Airway epithelial cell (primary cell): ENCODE measurements around the gene VTN. TPM values are rescaled to one million over a fixed set of nuclear protein-coding genes. Genes with fewer than 3 reads are reported as not detected.

Experiments
- total RNA-seq: library from RNA; depleted of rRNA; stranded (reverse); fragments of >200 nt; gene quantifications from 2 replicates; pipeline ENCODE4 v1.2.3, GENCODE V29; 2015

VTN gene, protein sequence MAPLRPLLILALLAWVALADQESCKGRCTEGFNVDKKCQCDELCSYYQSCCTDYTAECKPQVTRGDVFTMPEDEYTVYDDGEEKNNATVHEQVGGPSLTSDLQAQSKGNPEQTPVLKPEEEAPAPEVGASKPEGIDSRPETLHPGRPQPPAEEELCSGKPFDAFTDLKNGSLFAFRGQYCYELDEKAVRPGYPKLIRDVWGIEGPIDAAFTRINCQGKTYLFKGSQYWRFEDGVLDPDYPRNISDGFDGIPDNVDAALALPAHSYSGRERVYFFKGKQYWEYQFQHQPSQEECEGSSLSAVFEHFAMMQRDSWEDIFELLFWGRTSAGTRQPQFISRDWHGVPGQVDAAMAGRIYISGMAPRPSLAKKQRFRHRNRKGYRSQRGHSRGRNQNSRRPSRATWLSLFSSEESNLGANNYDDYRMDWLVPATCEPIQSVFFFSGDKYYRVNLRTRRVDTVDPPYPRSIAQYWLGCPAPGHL
- total RNA-seq: not detected in 2 replicates

DNA sequence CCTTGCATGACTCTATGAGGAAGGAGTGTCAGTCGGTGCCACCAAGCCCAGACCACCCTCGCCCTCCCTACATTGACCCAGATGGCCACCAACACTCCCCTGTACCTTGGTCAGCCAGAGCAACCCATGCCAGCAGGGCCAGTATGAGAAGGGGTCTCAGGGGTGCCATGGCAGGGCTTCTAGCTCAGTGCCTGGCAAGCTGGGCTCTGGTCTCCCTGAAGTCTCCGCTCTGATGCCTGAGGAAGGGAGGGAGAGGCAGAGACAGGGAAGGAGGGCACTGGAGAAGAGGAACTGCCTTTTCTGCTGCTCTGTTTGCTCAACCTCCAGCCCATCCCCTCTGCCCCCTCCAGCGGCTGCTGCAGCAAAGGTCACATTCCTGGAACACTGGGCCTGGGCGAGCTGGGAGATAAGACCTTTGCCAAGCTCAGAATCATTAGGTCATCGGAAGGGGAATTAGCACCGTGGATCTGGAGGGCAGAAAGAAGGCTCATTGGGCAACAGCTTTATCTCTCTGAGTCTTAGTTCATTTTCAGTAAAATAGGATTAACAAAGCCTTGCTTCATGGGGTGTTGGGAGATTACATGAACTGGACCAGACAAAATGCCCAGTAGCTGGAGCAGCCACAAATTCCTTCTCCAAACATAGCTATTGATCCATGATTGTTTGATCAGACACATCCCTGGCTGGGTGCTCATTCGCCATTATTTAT, at the start of gene VTN:
Gene VTN, minus strand, starts transcription at position 273 of the 709 bp plus-strand sequence. Its CDS starts 104 bp downstream, at position 169.

DNA sequence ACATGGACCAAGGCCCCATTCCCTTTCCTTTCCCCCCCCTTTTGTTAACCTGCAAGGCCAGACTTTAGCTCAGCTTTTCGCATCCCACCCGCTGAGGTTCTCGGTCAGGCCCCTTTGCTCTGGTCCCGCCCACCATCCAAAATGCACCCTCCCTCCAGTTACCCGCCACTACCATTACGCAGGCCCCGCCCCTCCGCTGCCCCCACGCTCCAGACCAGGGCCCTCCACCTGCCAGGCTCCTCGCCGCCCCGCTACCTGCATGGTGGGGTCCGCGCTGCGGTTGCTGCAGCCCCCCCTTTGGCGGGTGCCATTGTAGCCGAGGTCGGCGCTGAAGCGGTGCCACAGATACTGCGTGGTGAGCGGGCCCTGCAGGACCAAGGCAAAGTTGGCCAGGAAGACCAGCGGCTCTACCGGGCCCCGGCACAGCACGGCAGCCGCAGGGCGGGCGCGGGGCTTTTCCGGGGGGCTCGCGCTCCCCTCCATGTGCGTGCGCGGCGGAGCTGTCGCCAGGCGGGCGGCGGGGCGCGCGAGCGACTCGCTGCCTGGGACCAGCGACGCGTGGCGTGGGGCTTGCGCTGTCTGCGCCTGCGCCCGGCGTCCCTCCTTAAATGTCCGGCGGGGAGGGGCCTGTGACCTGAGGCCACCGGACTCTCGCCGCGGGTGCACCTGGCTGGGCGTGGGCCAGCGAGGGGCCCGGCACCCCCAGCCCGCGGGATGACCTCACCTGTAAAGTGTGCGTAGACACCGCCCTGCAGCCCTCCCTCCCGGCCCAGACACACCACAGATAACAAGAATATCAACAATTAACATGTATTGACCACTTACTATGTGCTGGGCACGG, 35.7 kb upstream of the VTN start, which contains the start of gene SLC46A1:
Gene SLC46A1, minus strand, starts transcription at position 581 of the 841 bp plus-strand sequence. Its CDS starts 98 bp downstream, at position 483.

DNA sequence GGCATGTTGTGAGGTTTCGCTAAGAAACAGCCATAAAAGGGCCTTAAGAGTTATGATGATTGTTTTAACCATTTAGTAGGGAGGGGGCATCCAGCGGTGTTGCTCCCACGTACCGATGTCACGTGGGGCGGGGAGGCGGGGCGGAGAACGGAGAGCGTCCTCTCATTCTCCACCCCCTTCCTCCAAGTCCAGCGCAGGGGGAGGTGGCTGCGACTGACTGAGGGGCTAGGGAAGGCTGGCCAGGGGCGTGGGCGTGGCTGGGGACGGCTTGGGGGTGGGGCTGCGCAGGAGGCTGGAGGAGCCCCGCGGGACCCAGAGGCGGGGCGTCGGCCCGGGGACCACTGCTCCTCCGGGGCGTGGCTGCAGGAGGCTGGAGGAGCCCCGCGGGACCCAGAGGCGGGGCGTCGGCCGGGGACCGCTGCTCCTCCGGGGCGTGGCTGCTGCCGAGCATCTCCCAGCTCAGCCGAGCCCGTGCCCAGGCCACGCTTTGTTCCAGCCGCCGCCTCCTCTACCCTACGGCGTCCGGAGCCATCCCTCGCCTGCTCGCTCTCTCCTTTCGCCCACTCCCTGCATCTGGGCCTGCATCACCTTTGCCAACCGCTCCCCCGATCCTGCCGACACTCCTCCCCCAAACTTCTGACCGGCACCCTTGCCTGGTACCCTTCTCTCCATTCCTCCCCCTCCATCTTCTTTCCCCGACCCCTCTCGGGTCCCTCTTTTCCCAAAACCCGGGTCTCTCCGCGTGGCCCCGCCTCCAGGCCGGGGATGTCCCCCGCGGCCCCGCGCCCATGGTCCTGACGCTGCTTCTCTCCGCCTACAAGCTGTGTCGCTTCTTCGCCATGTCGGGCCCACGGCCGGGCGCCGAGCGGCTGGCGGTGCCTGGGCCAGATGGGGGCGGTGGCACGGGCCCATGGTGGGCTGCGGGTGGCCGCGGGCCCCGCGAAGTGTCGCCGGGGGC, 1.4 kb upstream of the VTN start, which contains the start of gene SARM1:
Gene SARM1, plus strand, starts transcription at position 450 of the 958 bp plus-strand sequence. Its CDS starts 339 bp downstream, at position 789.

DNA sequence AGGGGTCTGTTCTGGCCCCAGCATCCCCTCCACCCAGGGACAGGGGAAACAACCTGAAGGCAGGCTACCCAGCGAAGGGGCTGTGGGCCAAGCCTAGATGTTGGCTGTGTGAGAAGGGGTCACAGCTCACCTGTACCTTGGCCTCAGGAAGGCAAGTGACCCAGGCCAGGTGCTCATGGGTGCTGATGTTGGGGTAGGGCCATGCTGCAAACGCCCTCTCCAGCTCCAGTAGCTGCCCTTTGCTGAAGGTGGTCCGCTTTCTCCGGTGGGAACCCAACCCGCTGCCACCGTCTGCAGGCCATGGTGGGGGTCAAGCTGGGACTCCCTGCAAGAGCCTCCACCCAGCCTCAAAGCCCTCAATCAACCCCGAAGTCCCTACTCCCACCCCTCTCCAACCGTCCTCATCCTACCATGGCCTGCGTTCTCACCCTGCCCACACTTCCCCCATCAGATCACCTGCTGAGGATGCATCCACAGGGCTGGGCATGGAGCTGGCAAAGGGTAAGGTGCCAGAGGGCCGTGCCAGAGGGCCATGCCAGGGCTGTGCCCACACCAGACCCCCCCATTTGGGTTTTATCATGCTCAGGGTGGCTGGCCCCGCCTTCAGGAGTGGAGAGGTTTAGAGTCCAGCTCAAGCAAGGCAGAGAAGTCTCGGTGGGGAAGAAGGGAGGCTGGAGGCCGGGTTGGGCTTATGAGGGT, 5.3 kb downstream of the VTN start, which contains the start of gene SEBOX:
Gene SEBOX, minus strand, starts transcription at position 535 of the 699 bp plus-strand sequence. Its CDS starts 48 bp downstream, at position 487.

DNA sequence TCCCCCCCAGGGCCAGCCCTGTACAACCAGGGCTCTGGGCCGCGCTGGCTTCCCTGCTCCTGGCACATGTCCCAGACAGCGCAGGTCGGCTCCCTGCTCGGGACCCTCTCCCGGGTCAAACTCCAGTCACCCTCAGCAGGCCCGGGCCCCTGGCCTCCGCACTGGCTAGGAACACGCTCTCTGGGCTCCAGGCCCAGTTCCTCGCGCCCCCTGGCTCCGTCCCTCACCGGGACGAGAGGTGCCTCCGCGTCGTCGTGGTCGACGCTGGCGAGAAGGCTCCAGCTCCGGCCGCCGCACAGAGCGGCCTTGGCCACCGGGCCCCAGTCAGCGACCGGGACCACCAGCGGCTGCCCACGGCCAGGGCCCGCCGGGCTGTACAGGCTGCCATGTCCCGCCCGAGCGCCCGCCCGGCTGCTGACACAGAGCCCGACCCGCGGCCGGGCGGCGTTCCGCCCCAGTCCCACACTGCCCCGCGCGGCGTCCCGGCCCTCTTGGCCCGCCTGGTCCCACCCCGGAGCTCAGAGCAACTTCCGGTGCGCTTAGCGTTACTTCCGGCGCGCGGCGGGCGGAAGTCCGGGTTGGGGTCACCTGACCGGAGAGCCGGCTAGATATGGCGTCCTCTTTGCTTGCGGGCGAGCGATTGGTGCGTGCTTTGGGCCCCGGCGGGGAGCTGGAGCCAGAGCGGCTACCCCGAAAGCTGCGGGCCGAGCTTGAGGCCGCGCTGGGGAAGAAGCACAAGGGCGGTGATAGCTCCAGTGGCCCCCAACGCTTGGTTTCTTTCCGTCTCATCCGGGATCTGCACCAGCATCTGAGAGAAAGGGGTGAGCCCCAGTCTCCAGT, 12.8 kb downstream of the VTN start, which contains the start of gene POLDIP2:
Gene POLDIP2, minus strand, starts transcription at position 467 of the 840 bp plus-strand sequence. Its CDS starts 79 bp downstream, at position 388.

DNA sequence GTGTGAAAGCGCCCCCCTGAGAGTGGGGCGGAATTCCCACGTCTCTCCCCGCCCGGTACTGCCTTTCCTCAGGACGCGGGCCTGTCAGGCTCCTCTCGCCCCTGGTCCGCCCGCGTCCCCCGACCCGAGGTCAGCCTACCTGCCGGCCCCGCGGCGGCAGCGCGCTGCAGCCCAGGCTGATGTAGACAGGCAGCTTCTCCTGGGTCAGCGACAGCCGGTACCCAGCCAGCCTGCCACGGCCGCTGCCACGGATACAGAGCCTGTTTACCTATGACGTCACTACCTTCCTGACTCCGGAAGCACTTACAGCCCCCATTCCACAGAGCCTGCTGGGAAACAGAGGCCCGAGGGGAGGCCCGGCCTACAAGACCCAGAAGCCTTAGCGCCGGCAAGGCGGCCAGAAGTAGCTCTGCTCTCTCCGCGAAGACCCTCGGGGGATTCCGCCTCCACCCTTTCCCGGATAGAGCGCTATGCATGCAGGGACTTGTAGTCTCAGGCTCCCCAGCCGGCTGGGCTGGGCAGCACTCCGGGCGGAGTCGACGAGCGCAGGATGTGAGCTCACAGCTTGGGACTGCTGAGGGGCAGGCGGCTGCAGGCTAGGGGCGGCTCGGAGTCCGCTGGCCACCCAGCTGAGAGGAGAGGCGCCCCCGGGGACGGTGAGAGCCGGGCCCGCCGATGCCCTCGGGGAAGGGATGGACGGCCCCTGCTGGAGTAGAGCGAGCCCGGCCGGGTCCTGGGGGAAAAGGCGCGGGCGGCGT, 34.7 kb downstream of the VTN start, which contains the start of the genes IFT20 and TNFAIP1:
Gene IFT20, minus strand, starts transcription at position 272 of the 758 bp plus-strand sequence. CDS start 3,487 bp downstream, outside the sequence.
Gene TNFAIP1, plus strand, starts transcription at position 561 of the 758 bp plus-strand sequence. CDS start 3,761 bp downstream, outside the sequence.

DNA sequence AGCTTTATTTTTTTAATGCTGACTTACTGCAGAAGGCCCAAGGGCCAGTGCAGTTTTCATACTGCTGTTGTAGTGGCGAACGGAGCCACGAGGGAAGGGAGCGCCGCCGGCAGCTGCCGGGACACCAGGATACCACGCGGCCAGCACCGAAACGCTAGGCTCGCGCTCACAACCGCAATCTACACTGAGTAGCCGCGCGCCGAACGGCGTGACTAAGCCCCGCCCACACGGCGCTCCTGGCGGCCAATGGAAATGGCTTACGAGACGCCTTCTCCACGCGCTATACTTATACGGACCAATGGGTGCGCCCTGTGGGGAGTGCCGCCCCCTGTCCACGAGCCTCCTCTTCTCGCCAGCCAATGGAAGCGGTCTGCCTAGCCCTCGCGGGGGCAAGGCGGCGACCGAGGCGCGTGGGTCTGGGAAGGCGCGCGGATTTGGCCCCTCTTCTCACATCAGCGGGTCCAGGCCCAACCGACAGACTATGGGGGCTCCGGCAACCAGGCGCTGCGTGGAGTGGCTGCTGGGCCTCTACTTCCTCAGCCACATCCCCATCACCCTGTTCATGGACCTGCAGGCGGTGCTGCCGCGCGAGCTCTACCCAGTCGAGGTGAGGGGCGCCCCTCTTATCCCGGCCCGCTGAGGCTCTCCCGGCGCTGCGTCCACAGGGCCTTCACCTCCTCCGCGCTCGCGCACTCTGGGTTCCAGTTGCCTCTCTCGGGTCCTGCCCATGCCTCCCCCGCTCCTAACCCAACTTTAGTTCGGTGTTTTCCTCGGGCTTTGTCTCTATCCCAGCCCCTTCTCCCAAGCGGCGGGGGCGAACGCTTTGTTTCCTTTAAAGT, 51.1 kb downstream of the VTN start, which contains the start of gene TMEM97:
Gene TMEM97, plus strand, starts transcription at position 442 of the 839 bp plus-strand sequence. Its CDS starts 40 bp downstream, at position 482.

Other genes with a start within 250 kb of the VTN start
- gene TMEM97, start 51.1 kb downstream of the VTN start, total RNA-seq: 17.2 and 22.9 TPM in 2 replicates
- gene IFT20, start 34.8 kb downstream of the VTN start, total RNA-seq: 17.8 and 29.9 TPM in 2 replicates
- gene TNFAIP1, start 34.5 kb downstream of the VTN start, total RNA-seq: 34.6 and 49.8 TPM in 2 replicates
- gene POLDIP2, start 12.8 kb downstream of the VTN start, total RNA-seq: 89.2 and 96.0 TPM in 2 replicates
- not detected in 2 replicates for gene SEBOX, start 5.1 kb downstream of the VTN start, total RNA-seq
- gene SARM1, start 1.4 kb upstream of the VTN start, total RNA-seq: 0.14 and 0.21 TPM in 2 replicates
- gene SLC46A1, start 35.9 kb upstream of the VTN start, total RNA-seq: 2.6 and 4.8 TPM in 2 replicates
- not detected in 2 replicates for gene SLC13A2, start 103.3 kb upstream of the VTN start, total RNA-seq
- gene FOXN1, start 136.0 kb upstream of the VTN start, total RNA-seq: 2.7 and 11.1 TPM in 2 replicates
- gene UNC119, start 182.3 kb upstream of the VTN start, total RNA-seq: 34.1 and 51.9 TPM in 2 replicates
- gene PIGS, start 201.2 kb upstream of the VTN start, total RNA-seq: 55.8 and 60.0 TPM in 2 replicates
- gene ALDOC, start 206.6 kb upstream of the VTN start, total RNA-seq: 109 and 131 TPM in 2 replicates
- gene SPAG5, start 228.7 kb upstream of the VTN start, total RNA-seq: 36.9 and 44.5 TPM in 2 replicates
- gene RSKR, start 243.9 kb upstream of the VTN start, total RNA-seq: 0.84 and 4.4 TPM in 2 replicates